H1 (cell line): ENCODE data around the gene PIMREG. TPM values are rescaled to one million over a fixed set of nuclear protein-coding genes. Genes with fewer than 3 reads are reported as not detected.
A peak's percentile ranks its signal among the peaks of the same experiment; 100 is the strongest.

Source experiments
- CTCF ChIA-PET: fragments of 300-600 bp; sonication (Branson Sonifier 250); formaldehyde crosslinking; loops from one replicate; lab custom pipeline; 2021; ENCODE audit not compliant: partially characterized antibody; lab: Charles Lee
- POLR2A ChIA-PET: fragments of 300-600 bp; sonication (Branson Sonifier 250); formaldehyde crosslinking; loops from one replicate; lab custom pipeline; 2021; ENCODE audit warnings: inconsistent platforms; ENCODE audit not compliant: partially characterized antibody; lab: Charles Lee
- DNase-seq, 2 experiments: peaks; one replicate each; pipeline versions ENCODE4 v3.0.0 to v3.0.0-alpha.2; 2010 to 2022; ENCODE audit warnings: low spot score in 2 of 2, low read depth in 1 of 2, mixed read lengths in 1 of 2
- FAIRE-seq: peaks from 2 replicates; lab custom pipeline; 2011; peaks lifted over from hg19 to GRCh38; lab: Jason Lieb, UNC
- H2AFZ ChIP-seq: 2 replicates; pipeline ENCODE4 v1.8.1; 2012; ENCODE audit warnings: low read length, inconsistent platforms
- H2AK5ac ChIP-seq: 2 replicates; pipeline ENCODE4 v1.6.1; 2013; ENCODE audit warnings: low read depth, low read length
- H2BK120ac ChIP-seq: replicated peaks from 2 replicates; pipeline ENCODE3; 2013; ENCODE audit warnings: low read depth, low read length, inconsistent platforms
- H2BK12ac ChIP-seq: 2 replicates; pipeline ENCODE4 v1.6.1; 2013; ENCODE audit warnings: low read depth, low read length
- H2BK15ac ChIP-seq: 2 replicates; pipeline ENCODE4 v1.6.1; 2013; ENCODE audit warnings: low read length
- H2BK20ac ChIP-seq: 2 replicates; pipeline ENCODE4 v1.6.1; 2013; ENCODE audit warnings: low read length
- H2BK5ac ChIP-seq: 2 replicates; pipeline ENCODE4 v1.6.1; 2013; ENCODE audit warnings: low read depth, low read length
- H3K14ac ChIP-seq: 2 replicates; pipeline ENCODE4 v1.6.1; 2013; ENCODE audit warnings: inconsistent platforms; ENCODE audit not compliant: insufficient read length
- H3K18ac ChIP-seq: 2 replicates; pipeline ENCODE4 v1.6.1; 2013; ENCODE audit warnings: low read length; ENCODE audit errors: extremely low read depth
- H3K23ac ChIP-seq: 2 replicates; pipeline ENCODE4 v1.6.1; 2013; ENCODE audit warnings: inconsistent platforms; ENCODE audit not compliant: insufficient read length
- H3K23me2 ChIP-seq: 2 replicates; pipeline ENCODE4 v1.6.1; 2013; ENCODE audit warnings: low read depth, low read length
- H3K27ac ChIP-seq: 2 replicates; pipeline ENCODE4 v1.6.1; 2011; ENCODE audit warnings: low read depth, low read length, inconsistent platforms
- H3K27me3 ChIP-seq, 4 experiments: replicated peaks in 1 of 4; 1 replicate in 1 of 4; 2 replicates in 3 of 4; pipeline versions ENCODE4 v1.6.1 to v1.8.1; 2011 to 2013; ENCODE audit warnings: low read length in 3 of 4, mild to moderate bottlenecking in 3 of 4, inconsistent platforms in 2 of 4, mixed read lengths in 2 of 4, moderate library complexity in 1 of 4; ENCODE audit not compliant: control insufficient read depth in 3 of 4, insufficient read depth in 3 of 4; ENCODE audit errors: extremely low read depth in 1 of 4
- H3K36me3 ChIP-seq, 4 experiments: 2 replicates each; pipeline versions ENCODE4 v1.6.1 to v1.8.1; 2011 to 2013; ENCODE audit warnings: mild to moderate bottlenecking in 4 of 4, low read length in 3 of 4, moderate library complexity in 2 of 4, control low read depth in 1 of 4, inconsistent platforms in 1 of 4; ENCODE audit not compliant: insufficient read depth in 4 of 4, control insufficient read depth in 2 of 4
- H3K4ac ChIP-seq: replicated peaks from 2 replicates; pipeline ENCODE3; 2013; ENCODE audit warnings: low read length, low read depth, mixed read lengths, inconsistent platforms; ENCODE audit not compliant: insufficient read length
- H3K4me1 ChIP-seq, 4 experiments: replicated peaks in 1 of 4; 1 replicate in 1 of 4; 2 replicates in 3 of 4; pipeline versions ENCODE4 v1.6.1 to v1.8.1; 2011 to 2013; ENCODE audit warnings: low read length in 3 of 4, inconsistent platforms in 2 of 4, mixed read lengths in 1 of 4; ENCODE audit not compliant: insufficient read depth in 4 of 4, control insufficient read depth in 3 of 4
- H3K4me2 ChIP-seq, 2 experiments: 2 replicates each; pipeline versions ENCODE4 v1.6.1 to v1.8.1; 2011 to 2013; ENCODE audit warnings: low read depth in 2 of 2, low read length in 2 of 2, control low read depth in 1 of 2, inconsistent platforms in 1 of 2, mild to moderate bottlenecking in 1 of 2; ENCODE audit not compliant: insufficient read depth in 1 of 2
- H3K4me3 ChIP-seq, 4 experiments: fragments of 200-600, 300-600 bp in 1 of 4; sonication (generic), shearing (Covaris generic), sonication (Bioruptor Twin) in 1 of 4; 2 replicates each; pipeline versions ENCODE4 v1.5.1 to v1.8.1; 2011 to 2016; ENCODE audit warnings: low read length in 4 of 4, low read depth in 3 of 4, control low read depth in 2 of 4, inconsistent platforms in 2 of 4, mild to moderate bottlenecking in 2 of 4, mixed read lengths in 1 of 4, moderate library complexity in 1 of 4; ENCODE audit not compliant: insufficient read depth in 2 of 4; ENCODE audit errors: extremely low read depth in 1 of 4
- H3K56ac ChIP-seq: replicated peaks from 2 replicates; pipeline ENCODE3; 2013; ENCODE audit warnings: low read depth, mild to moderate bottlenecking, mixed read lengths, low read length, inconsistent platforms; ENCODE audit not compliant: insufficient read length
- H3K79me1 ChIP-seq: 2 replicates; pipeline ENCODE4 v1.6.1; 2013; ENCODE audit warnings: low read depth, low read length, control low read depth
- H3K79me2 ChIP-seq, 2 experiments: 2 replicates each; pipeline versions ENCODE4 v1.6.1 to v1.8.1; 2012 to 2013; ENCODE audit warnings: low read length in 2 of 2, mild to moderate bottlenecking in 2 of 2, inconsistent platforms in 1 of 2; ENCODE audit not compliant: insufficient read depth in 2 of 2, control insufficient read depth in 1 of 2
- H3K9ac ChIP-seq, 4 experiments: replicated peaks in 1 of 4; 1 replicate in 1 of 4; 2 replicates in 3 of 4; pipeline versions ENCODE4 v1.6.1 to v1.8.1; 2011 to 2013; ENCODE audit warnings: low read depth in 3 of 4, low read length in 3 of 4, control low read depth in 2 of 4, mild to moderate bottlenecking in 2 of 4, moderate library complexity in 2 of 4, inconsistent platforms in 1 of 4; ENCODE audit errors: extremely low read depth in 1 of 4
- H3K9me3 ChIP-seq, 2 experiments: 2 replicates each; pipeline versions ENCODE4 v1.6.1 to v1.8.1; 2012 to 2013; ENCODE audit warnings: mild to moderate bottlenecking in 2 of 2, moderate library complexity in 2 of 2, control low read depth in 1 of 2, inconsistent platforms in 1 of 2, low read depth in 1 of 2, low read length in 1 of 2, mixed read lengths in 1 of 2; ENCODE audit not compliant: insufficient read depth in 2 of 2
- H4K20me1 ChIP-seq, 2 experiments: replicated peaks in 1 of 2; 2 replicates each; pipeline versions ENCODE3 to v1.8.1; 2011 to 2013; ENCODE audit warnings: inconsistent platforms in 2 of 2, low read length in 2 of 2, mild to moderate bottlenecking in 1 of 2; ENCODE audit not compliant: insufficient read depth in 2 of 2, control insufficient read depth in 1 of 2
- H4K5ac ChIP-seq: 2 replicates; pipeline ENCODE4 v1.6.1; 2013; ENCODE audit warnings: low read length, low read depth, mixed read lengths, inconsistent platforms; ENCODE audit not compliant: insufficient read length
- H4K8ac ChIP-seq: 2 replicates; pipeline ENCODE4 v1.8.0; 2013; ENCODE audit warnings: mild to moderate bottlenecking, moderate library complexity, low read length, inconsistent platforms; ENCODE audit not compliant: insufficient read depth; ENCODE audit errors: extremely low read depth
- H4K91ac ChIP-seq: replicated peaks from 2 replicates; pipeline ENCODE3; 2013; ENCODE audit warnings: low read length, mixed read lengths, inconsistent platforms; ENCODE audit not compliant: insufficient read length
- ATF3 ChIP-seq: IDR thresholded peaks from 2 replicates; pipeline ENCODE4 v1.6.1; 2011; ENCODE audit warnings: low read depth, mild to moderate bottlenecking, low read length; ENCODE audit not compliant: insufficient read depth
- EP300 ChIP-seq, 2 experiments: IDR thresholded peaks; 1 replicate in 1 of 2; 2 replicates in 1 of 2; pipeline ENCODE4 v1.6.1; 2011 to 2012; ENCODE audit warnings: low read depth in 2 of 2, low read length in 2 of 2, mild to moderate bottlenecking in 2 of 2, borderline replicate concordance in 1 of 2, inconsistent platforms in 1 of 2, moderate library complexity in 1 of 2
- KDM4A ChIP-seq: IDR thresholded peaks from one replicate; pipeline ENCODE4 v1.7.1; 2012; ENCODE audit warnings: low read depth, mild to moderate bottlenecking, moderate library complexity, low read length, inconsistent platforms; ENCODE audit not compliant: severe bottlenecking
- MAX ChIP-seq: IDR thresholded peaks from 2 replicates; pipeline ENCODE4 v1.6.1; 2012; ENCODE audit warnings: inconsistent platforms
- PHF8 ChIP-seq: fragments of 200-600 bp; sonication (generic); conservative IDR thresholded peaks from 2 replicates; pipeline ENCODE4 v1.7.1; 2012; ENCODE audit warnings: low read depth, mild to moderate bottlenecking, inconsistent platforms, low read length, moderate library complexity
- RNF2 ChIP-seq: fragments of 200-900, 300-1000 bp; sonication (generic); IDR thresholded peaks from 2 replicates; pipeline ENCODE4 v1.7.1; 2016; ENCODE audit warnings: borderline replicate concordance, low read depth, mild to moderate bottlenecking, antibody characterized with exemption, low read length; ENCODE audit not compliant: poor library complexity, severe bottlenecking; ENCODE audit errors: missing control alignments
- SIN3A ChIP-seq, 2 experiments: IDR thresholded peaks in 1 of 2; conservative IDR thresholded peaks in 1 of 2; 2 replicates each; pipeline ENCODE4 v1.6.1; 2011 to 2012; ENCODE audit warnings: low read length in 2 of 2, improper control_type of control experiment in 1 of 2, low read depth in 1 of 2, mild to moderate bottlenecking in 1 of 2
- SRF ChIP-seq: IDR thresholded peaks from 2 replicates; pipeline ENCODE4 v1.6.1; 2011; ENCODE audit warnings: mild to moderate bottlenecking, low read depth, low read length, moderate library complexity
- TAF7 ChIP-seq: optimal IDR thresholded peaks from 2 replicates; pipeline ENCODE3; 2011; ENCODE audit warnings: low read depth, mild to moderate bottlenecking, inconsistent platforms, low read length, moderate library complexity, borderline replicate concordance
- TCF12 ChIP-seq: IDR thresholded peaks from 2 replicates; pipeline ENCODE4 v1.6.1; 2011; ENCODE audit warnings: low read depth, mild to moderate bottlenecking, low read length
- YY1 ChIP-seq: IDR thresholded peaks from 2 replicates; pipeline ENCODE4 v1.6.1; 2011; ENCODE audit warnings: low read depth, mild to moderate bottlenecking, low read length
- WGBS, 2 experiments: shearing (Covaris generic) in 1 of 2; methylation state at CpG; one replicate each; pipeline versions ENCODE4 v1.1.6 to v1.1.7; 2013 to 2015; ENCODE audit warnings: low lambda C conversion rate in 2 of 2, mixed read lengths in 2 of 2, inconsistent platforms in 1 of 2, low coverage in 1 of 2, missing lambda C conversion rate in 1 of 2; ENCODE audit not compliant: insufficient replicate concordance in 2 of 2, insufficient coverage in 1 of 2, insufficient read length in 1 of 2; ENCODE audit errors: extremely low coverage in 1 of 2, missing lambda C conversion rate in 1 of 2; 5-methylcytosine and 5-hydroxymethylcytosine counted together
- polyA plus RNA-seq, 7 experiments: library from polyadenylated mRNA; depleted of rRNA in 3 of 7; stranded (reverse) in 5 of 7; unstranded in 2 of 7; fragments of >200 nt in 5 of 7; fragments of 200-250 nt in 2 of 7; gene quantifications; 1 replicate in 5 of 7; 2 replicates in 1 of 7; 4 replicates in 1 of 7; pipeline versions ENCODE4 v1.2.1 to v1.2.3, GENCODE V29; 2011 to 2013; ENCODE audit warnings: missing spikeins in 2 of 7, mixed read lengths in 2 of 7
- total RNA-seq: library from RNA; stranded (reverse); fragmentation: NEBNext Ultra II Directional; extraction: Animal tissue kit (Norgen Biotek cat#: 25700); gene quantifications from 2 replicates; pipeline ENCODE4 v1.2.1, GENCODE V29; 2021

The PIMREG gene
- total and polyA plus RNA-seq, 2 of the 8 experiments (the other 6 are each of a cell fraction or from before 2014, with no cell fraction given): 133 to 148 TPM

GRCh38 chr17:6489016-6489550 is 44.8 kb downstream of the PIMREG start:
- Histone ChIP-seq H2BK12ac (peak overlapping the region; percentile 90; the same call in 1 of the 2 replicates), H2BK15ac (peak overlapping the region; percentile 72; the same call in 1 of the 2 replicates), H3K4me3 (no peak overlapping the region), H3K79me2 (no peaks in the 10 kb centered on the region), H4K20me1 (no peaks in the 10 kb centered on the region), H3K23me2 (no peaks in the 10 kb centered on the region), H4K5ac (no peak overlapping the region), H3K23ac (no peak overlapping the region), H3K27me3 (no peaks in the 10 kb centered on the region), H4K91ac (peak overlapping the region; percentile 89), H2AK5ac (no peak overlapping the region), H3K36me3 (no peaks in the 10 kb centered on the region), H4K8ac (no peak overlapping the region), H2BK5ac (no peak overlapping the region; the same call in 1 of the 2 replicates), H3K18ac (peak overlapping the region; percentile 19; the same call in 1 of the 2 replicates), H3K9me3 (no peaks in the 10 kb centered on the region), H3K14ac (no peak overlapping the region), H3K27ac (no peak overlapping the region), H3K9ac (no peak overlapping the region), H3K79me1 (no peaks in the 10 kb centered on the region), H3K4me1 (peaks cover 3 to 24% (median 12%) of the 10 kb centered on the region in 4 experiments), H3K4me2 (no peak overlapping the region), H3K4ac (no peak overlapping the region), H2BK20ac (0 out of 2 replicates have a peak overlapping the region, but pooled peaks have one; percentile 75), H2AFZ (no peak overlapping the region), H2BK120ac (no peak overlapping the region), H3K56ac (no peak overlapping the region)
- POLR2A ChIA-PET: no interaction called here
- FAIRE-seq (no peak), DNase-seq (no peak)
- CTCF ChIA-PET: interaction anchor here (0.6 to 4.6 kb wide), 9 partner anchors 16 to 109 kb away, joined by 3 to 23 read pairs (median 3); partner anchors contain the start of gene PIMREG
- WGBS, 2 experiments: 79% methylated on average over 6 of the region's 6 CpGs; no CpG with 5 or more reads in 1 of the 2 experiments
- TF ChIP-seq RNF2 (no peak), YY1 (no peak), PHF8 (no peak), TAF7 (no peak), ATF3 (no peak), EP300 (IDR thresholded peaks at IDR 0.05; ENCODE audit: borderline replicate concordance in 1 of 2, low read depth in 2 of 2, low read length in 2 of 2) (no peak), KDM4A (no peak), SIN3A (conservative IDR thresholded peaks at IDR 0.05 in 1 of 2, IDR thresholded peaks at IDR 0.05 in 1 of 2; ENCODE audit: low read depth in 1 of 2, low read length in 2 of 2) (no peak), TCF12 (no peak), SRF (no peak), MAX (no peak)
